Measurements from ENCODE around the gene BET1. TPM values are rescaled to one million over a fixed set of nuclear protein-coding genes. Genes with fewer than 3 reads are reported as not detected.
"Not testable (repeated sequence)": the region's sequence is repeated elsewhere in the genome, so short reads cannot be mapped to it uniquely, and the experiment has no call there.

Gene BET1
- total RNA-seq = 21.9 TPM

DNA sequence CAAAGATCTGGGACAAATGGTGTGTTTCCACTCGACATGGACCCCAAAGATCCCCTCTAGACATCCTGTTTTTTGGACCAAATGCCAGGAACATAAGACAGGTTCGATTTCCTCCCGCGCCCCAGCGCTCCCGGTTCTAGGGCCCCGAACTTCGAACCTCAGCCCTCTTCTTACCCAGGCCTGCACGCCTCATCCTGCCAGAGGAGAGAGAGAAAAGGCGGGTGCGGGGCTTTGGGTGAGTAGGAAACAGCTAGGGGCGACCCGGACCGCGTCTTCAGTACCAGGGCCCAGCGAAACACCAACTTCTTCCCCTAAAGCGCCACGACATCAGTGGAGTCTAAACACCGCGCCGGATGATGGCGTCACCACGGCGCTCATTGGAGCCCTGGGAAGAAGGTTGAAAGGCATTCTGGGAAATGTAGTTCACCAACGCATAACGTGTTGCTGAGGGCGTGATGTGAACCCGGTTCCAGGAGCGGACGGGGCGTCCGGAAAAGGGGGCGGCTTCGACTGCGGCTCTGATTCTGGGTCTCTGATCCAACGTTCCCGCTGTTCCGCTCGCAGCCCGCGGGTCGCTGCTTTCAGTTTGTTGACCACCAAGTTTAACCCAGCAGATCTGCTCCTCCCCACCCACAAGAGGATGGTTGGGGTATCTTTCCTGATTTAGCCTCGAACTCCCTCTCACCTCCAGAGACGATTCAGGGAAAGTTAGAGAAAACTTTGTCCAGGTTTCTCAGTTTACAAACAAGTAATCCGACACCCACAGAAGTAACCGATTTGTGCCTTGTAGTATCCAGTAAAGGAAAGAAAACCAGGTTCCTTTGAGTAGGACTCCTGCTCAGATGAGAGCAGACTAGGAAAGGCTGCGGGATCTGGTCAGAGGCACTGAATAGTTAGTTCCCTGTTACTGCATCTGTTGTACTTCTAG is at the start of gene BET1:
TSS of gene BET1 (minus strand) at position 332 of the 928 bp plus-strand sequence. CDS start at position 193, 139 bp downstream.
- peak; percentile 94 for DNase-seq (ENCODE audit: low spot score)

- DNase-seq (ENCODE audit: low spot score) = no peak
These were observed 49.4 kb upstream of the BET1 start for GRCh38 chr7:94053532-94053931.

- DNase-seq (ENCODE audit: low spot score) = no peak
These were observed 48.4 kb upstream of the BET1 start for GRCh38 chr7:94052398-94053180.

DNA sequence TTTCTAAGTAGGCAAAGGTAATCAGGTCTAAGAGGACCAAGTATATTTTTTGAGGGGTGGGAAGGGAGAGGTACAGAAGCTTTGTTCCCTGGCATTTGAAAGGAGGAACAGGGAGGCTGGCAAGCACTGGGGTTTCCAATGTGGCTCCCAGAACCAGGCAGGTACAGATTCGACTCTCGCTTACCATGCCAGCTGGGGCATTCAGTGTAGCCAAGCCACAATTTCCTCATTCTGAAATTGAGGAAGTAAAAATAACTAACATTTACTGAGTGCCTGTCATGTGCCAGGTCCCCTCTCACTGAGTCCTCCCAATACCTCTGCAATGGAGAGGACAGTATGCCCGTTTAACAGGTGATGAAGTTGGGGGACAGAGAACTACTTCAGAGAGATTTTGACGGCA is 45.9 kb upstream of the BET1 start:
- peak; percentile 45 for DNase-seq (ENCODE audit: low spot score)

DNA sequence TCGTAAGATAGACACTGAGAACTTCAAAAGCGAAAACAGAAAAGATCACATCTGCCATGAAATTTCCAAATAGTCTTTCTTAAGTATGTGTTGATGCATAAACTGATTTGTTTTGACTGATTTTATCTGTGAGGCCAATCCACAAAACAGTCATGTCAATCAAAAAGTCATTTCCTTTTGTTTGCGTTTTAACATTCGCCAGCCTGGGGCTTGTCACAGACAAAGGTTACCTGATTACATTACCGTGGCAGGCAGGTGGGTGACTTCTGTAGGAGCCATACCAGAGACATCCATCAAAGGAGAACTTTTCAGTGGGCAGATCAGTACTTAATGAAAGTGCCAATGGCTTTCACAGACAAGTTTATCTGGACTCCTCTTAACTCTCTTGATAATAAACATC is 45.5 kb upstream of the BET1 start:
- no peak for DNase-seq (ENCODE audit: low spot score)

- no peak for DNase-seq (ENCODE audit: low spot score)
These were observed 44.6 kb upstream of the BET1 start for GRCh38 chr7:94048755-94049154.

DNA sequence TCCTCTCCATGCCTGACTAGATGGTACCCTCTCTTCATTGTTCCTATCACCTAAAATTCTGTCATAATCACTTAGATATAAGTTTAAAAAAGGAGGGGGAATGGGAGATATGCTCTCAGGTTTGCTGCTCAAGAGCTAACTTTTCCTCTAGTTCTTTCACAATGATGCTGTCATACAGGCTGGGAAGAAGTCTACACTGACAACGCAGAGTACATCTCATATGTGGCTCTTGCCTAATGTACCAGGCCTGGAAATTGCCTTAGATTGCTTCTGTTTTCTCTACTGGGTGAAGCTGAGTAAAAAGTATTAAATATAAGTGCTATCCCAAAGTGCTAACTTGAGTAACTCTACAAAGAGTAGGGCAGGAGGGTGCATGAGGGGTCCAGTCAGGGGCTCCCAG is 43.8 kb upstream of the BET1 start:
- no peak for DNase-seq (ENCODE audit: low spot score)

GRCh38 chr7:94045581-94045980 is 41.4 kb upstream of the BET1 start:
- no peak for DNase-seq (ENCODE audit: low spot score)

GRCh38 chr7:94044806-94045205 is 40.7 kb upstream of the BET1 start:
- no peak for DNase-seq (ENCODE audit: low spot score)

DNA sequence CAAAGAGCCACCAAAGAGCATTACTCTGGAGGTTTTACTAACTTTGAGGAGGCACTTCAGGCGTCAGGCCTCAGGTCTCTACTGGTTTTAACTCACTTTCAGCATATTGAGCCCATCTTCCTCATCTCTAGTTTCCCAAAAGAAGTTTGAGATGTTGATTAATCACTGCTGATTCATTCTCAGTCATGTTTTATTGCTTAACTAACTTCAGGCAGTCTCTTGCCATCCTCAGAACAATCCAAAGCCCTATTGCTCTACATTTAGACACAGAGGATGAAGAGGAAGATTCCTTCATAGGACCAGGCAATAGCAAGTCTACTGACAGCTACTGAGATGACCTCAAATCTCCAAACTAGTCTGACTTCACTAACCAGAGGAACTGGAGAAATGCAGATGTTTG is 39.1 kb upstream of the BET1 start:
- no peak for DNase-seq (ENCODE audit: low spot score)

DNA sequence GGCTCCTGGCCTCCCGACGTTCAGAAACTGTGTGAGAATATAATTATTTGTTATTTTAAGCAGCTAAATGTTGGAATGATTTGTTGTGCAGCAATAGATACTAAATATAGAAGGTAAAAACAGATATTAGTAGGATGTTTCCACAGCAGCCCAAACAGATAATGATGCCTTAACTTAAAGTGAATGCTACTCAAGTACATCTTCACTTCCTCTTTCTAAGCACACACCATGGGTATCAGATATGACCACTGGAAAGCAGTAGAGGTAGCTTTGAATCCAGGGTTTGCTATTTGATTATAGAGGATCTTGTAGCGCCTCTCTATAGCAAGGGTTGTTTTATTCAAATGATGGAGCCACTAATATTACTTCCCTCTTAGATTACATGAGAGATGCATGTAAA is 38.2 kb upstream of the BET1 start:
- no peak for DNase-seq (ENCODE audit: low spot score)

- no peak for DNase-seq (ENCODE audit: low spot score)
These were observed 37.4 kb upstream of the BET1 start for GRCh38 chr7:94041529-94041928.

GRCh38 chr7:94040254-94040653 is 36.1 kb upstream of the BET1 start:
- DNase-seq (ENCODE audit: low spot score) = no peak

DNA sequence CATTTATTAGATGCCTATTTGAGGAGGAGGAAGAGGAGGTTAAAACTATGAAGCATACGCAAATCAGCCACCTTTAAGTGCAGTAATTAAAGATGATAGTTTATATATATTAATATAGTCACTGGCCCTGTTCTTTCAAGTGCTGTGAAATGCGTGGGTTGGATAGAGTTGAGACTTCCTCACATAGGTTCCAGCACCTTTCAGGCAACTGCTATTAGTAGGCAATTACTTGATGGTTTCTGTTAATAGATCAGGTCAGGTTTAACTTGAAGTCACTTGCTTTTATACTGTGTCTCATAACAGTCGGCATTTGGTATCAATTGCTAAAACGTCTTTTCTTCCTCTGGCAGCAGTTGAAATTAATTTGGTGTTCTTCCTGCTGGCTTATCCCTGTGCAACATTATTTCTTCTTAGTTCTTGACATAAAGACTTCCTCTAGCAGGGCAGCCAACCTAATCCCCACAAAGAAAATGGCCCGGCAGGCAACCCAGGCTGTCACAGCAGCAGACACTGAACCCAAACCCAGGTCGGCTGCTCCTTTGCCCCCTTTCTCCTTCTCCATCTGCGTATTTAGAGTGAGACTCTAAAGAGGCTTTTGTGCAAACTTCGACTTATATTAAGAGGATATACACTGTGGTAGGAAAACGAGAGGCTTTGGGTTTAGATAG is 35.3 kb upstream of the BET1 start:
- DNase-seq (ENCODE audit: low spot score) = no peak

GRCh38 chr7:94031865-94032264 is 27.7 kb upstream of the BET1 start:
- DNase-seq (ENCODE audit: low spot score) = no peak

DNA sequence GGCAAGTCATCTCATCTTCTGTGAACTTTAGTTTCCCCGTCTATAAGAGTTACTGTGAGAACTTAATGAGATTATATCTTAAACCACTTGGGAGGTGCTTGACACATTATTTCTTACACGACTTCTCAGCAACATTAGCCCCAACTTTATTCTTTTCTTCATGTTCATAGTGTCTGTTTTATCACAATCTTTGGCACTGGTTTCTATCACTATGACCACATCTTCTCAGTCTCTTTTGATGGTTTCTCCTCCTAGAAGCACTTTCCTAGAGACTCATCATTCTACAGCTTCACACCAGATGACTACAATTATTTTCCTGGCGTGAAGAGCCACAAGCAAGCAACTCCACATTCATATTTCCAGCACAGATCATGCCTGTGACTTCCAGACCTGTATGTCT is 26.5 kb upstream of the BET1 start:
- no peak for DNase-seq (ENCODE audit: low spot score)

- DNase-seq (ENCODE audit: low spot score) = no peak
These were observed 25.8 kb upstream of the BET1 start for GRCh38 chr7:94029976-94030375.

- DNase-seq (ENCODE audit: low spot score) = no peak
These were observed 24.6 kb upstream of the BET1 start for GRCh38 chr7:94028768-94029167.

DNA sequence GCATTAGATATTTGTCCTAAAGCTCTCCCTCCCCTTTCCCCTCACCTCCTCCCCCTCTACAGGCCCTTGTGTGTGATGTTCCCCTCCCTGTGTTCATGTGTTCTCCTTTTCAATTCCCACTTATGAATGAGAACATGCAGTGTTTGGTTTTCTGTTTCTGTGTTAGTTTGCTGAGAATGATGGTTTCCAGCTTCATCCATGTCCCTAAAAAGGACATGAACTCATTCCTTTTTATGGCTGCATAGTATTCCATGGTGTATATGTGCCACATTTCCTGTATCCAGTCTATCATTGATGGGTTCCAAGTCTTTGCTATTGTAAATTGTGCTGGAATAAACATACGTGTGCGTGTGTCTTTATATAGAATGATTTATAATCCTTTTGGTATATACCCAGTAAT is 22.5 kb upstream of the BET1 start:
- DNase-seq (ENCODE audit: low spot score) = not testable (repeated sequence)

GRCh38 chr7:94022550-94022949 is 18.4 kb upstream of the BET1 start:
- DNase-seq (ENCODE audit: low spot score) = no peak

DNA sequence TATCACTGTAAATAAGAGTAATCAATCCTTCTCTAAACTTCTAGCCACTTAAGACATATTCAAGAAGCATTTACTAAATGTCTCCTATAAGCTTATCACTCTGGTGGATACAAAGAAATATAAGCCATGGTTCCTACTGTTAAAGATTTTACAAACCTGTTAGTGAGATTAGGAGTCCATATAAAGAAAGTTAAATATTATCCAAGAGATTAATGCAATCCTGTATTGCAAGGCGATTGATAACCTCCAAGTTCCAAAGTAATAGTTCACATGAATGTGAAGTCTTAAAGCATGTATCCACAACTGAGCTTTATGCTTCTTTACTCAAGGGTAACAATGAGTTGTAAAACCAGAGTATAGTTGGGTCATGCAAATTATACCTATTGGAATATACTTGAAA is 12.6 kb upstream of the BET1 start:
- no peak for DNase-seq (ENCODE audit: low spot score)

DNA sequence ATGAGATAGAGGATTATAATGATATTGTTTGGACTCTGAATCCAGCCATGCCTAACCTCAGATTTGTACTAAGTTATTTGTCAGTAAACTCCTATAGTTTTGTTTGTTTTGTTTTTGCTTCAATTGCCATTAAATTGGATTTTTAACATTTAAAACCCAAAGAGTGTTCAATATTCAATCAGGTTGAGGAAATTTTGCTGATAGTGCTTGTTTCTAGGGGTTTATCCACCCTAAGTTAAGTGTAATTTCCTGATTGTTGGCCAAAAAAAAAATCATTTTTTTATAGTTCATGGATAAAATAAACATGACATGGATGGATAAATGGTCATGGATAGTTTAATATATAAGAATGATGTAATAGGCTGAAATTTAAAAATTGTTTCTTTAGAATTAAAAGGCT is 11.4 kb upstream of the BET1 start:
- DNase-seq (ENCODE audit: low spot score) = no peak

Measured in ureter (tissue), 1 donor.